Tibial artery (tissue), 4 donors: ENCODE data around the gene TIMP3.

Source experiments
- DNase-seq, 2 donors: peaks; one replicate each; pipeline ENCODE4 v3.0.0-alpha.2; 2019
- H3K27ac ChIP-seq, 2 donors: fragments of 200-600 bp; sonication (generic) in 1 of 2; 1 replicate in 1 of 2; 2 replicates in 1 of 2; pipeline ENCODE4 v1.5.1; 2018 to 2019; ENCODE audit warnings: mild to moderate bottlenecking in 1 of 2
- H3K27me3 ChIP-seq, 2 donors: fragments of 200-600 bp; sonication (generic) in 1 of 2; one replicate each; pipeline versions ENCODE4 v1.5.1 to v1.6.0; 2016 to 2019
- H3K36me3 ChIP-seq, 3 donors: fragments of 200-600 bp; sonication (generic) in 2 of 3; one replicate each; pipeline ENCODE4 v1.5.1; 2016 to 2019; ENCODE audit warnings: mild to moderate bottlenecking in 2 of 3
- H3K4me1 ChIP-seq, 4 donors: fragments of 200-600 bp; sonication (generic) in 2 of 4; 1 replicate in 3 of 4; 2 replicates in 1 of 4; pipeline ENCODE4 v1.5.1; 2016 to 2019
- H3K4me3 ChIP-seq, 2 donors: fragments of 200-600 bp; sonication (generic) in 1 of 2; 1 replicate in 1 of 2; 2 replicates in 1 of 2; pipeline ENCODE4 v1.5.1; 2018 to 2019; ENCODE audit warnings: mild to moderate bottlenecking in 2 of 2
- H3K9me3 ChIP-seq, 3 donors: fragments of 200-600 bp; sonication (generic) in 1 of 3; one replicate each; pipeline ENCODE4 v1.5.1; 2016 to 2019
- CTCF ChIP-seq, 2 experiments: fragments of 200-600 bp in 1 of 2; fragments of 450-650 bp in 1 of 2; IDR thresholded peaks; one replicate each; pipeline ENCODE4 v1.5.1; 2017 to 2019; ENCODE audit warnings: antibody characterized with exemption in 2 of 2, mild to moderate bottlenecking in 1 of 2, moderate library complexity in 1 of 2
- intact Hi-C: fragments of 100-400 bp; cut with DNase I; formaldehyde crosslinking; loops from one replicate; pipeline ENCODE4 v1.15.0; 2023; ENCODE audit warnings: low total_unique reads

TIMP3 gene

GRCh38 chr22:32859743-32860142 lies 58.2 kb downstream of the TIMP3 start:
- peaks cover 0 to 8% (median under 1%) of the 10 kb centered on the region in 4 donors for H3K4me1 ChIP-seq
- no peak overlapping the region for H3K27ac ChIP-seq
- intact Hi-C loops: no loop called here
- peaks cover 63 to 70% (median 64%) of the 10 kb centered on the region in 3 donors for H3K36me3 ChIP-seq
- H3K27me3 ChIP-seq: no peaks in the 10 kb centered on the region
- no peaks in the 10 kb centered on the region for H3K9me3 ChIP-seq
- DNase-seq: no peak
- no peak overlapping the region for H3K4me3 ChIP-seq
- no peak for TF ChIP-seq CTCF (IDR thresholded peaks at IDR 0.05)

GRCh38 chr22:32861330-32861729 lies 59.8 kb downstream of the TIMP3 start:
- Histone ChIP-seq H3K27me3 (no peaks in the 10 kb centered on the region), H3K4me3 (no peak overlapping the region), H3K27ac (no peak overlapping the region), H3K36me3 (peaks cover 58 to 61% (median 60%) of the 10 kb centered on the region in 3 donors), H3K9me3 (no peaks in the 10 kb centered on the region), H3K4me1 (peaks cover 0 to 3% (median 0%) of the 10 kb centered on the region in 4 donors)
- intact Hi-C loops: no loop called here
- no peak for DNase-seq
- no peak for TF ChIP-seq CTCF (IDR thresholded peaks at IDR 0.05)

- H3K27ac ChIP-seq: no peak overlapping the region
- peaks cover 53 to 54% (median 54%) of the 10 kb centered on the region in 3 donors for H3K36me3 ChIP-seq
- no peak for TF ChIP-seq CTCF (IDR thresholded peaks at IDR 0.05)
- peaks cover 0 to 3% (median 0%) of the 10 kb centered on the region in 4 donors for H3K4me1 ChIP-seq
- H3K27me3 ChIP-seq: no peaks in the 10 kb centered on the region
- no peak overlapping the region for H3K4me3 ChIP-seq
- DNase-seq: no peak
- intact Hi-C loops: no loop called here
- no peaks in the 10 kb centered on the region for H3K9me3 ChIP-seq
Measured at GRCh38 chr22:32862083-32862482, 60.6 kb downstream of the TIMP3 start.

- Histone ChIP-seq H3K4me1 (no peaks in the 10 kb centered on the region), H3K36me3 (peaks cover 43 to 44% (median 44%) of the 10 kb centered on the region in 3 donors), H3K9me3 (no peaks in the 10 kb centered on the region), H3K27me3 (no peaks in the 10 kb centered on the region), H3K27ac (no peak overlapping the region), H3K4me3 (no peak overlapping the region)
- intact Hi-C loops: no loop called here
- TF ChIP-seq CTCF (IDR thresholded peaks at IDR 0.05): no peak
- DNase-seq: no peak
Measured at GRCh38 chr22:32862936-32863661, 61.6 kb downstream of the TIMP3 start.

GRCh38 chr22:32864041-32864440 lies 62.5 kb downstream of the TIMP3 start:
- DNase-seq: no peak
- H3K9me3 ChIP-seq: no peaks in the 10 kb centered on the region
- H3K36me3 ChIP-seq: peaks cover 34 to 35% (median 34%) of the 10 kb centered on the region in 3 donors
- no peaks in the 10 kb centered on the region for H3K4me1 ChIP-seq
- H3K4me3 ChIP-seq: no peak overlapping the region
- TF ChIP-seq CTCF (IDR thresholded peaks at IDR 0.05): no peak
- no peak overlapping the region for H3K27ac ChIP-seq
- intact Hi-C loops: no loop called here
- no peaks in the 10 kb centered on the region for H3K27me3 ChIP-seq
